ENCODE measurements around the gene RAC3. TPM values are rescaled to one million over a fixed set of nuclear protein-coding genes. Genes with fewer than 3 reads are reported as not detected.

Gene RAC3
- total RNA-seq, 1 experiment from 2014 or later: 22.1 TPM

DNA sequence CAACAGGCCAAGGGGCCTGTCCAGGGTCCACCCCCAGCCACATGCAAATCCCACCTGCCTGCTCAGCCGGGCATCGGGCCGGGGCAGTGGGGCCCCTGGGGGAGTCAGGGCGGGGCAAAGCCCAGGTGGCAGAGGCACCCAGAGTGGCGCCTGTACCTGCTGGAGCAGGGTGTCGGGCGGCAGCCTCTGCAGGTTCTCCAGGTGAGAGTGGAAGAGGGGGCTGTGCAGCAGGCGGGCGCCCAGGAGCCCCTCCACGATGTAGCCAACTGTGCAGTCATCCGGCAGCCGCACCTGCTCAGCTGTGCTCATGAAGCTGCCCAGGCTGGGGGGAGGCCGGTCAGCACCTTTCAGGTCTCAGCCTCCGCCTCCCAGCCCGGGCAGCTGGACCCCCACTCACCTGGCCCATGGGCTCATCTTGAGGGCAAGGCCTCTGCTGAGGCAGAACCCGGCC lies 18.1 kb downstream of the RAC3 start:
- no peak for DNase-seq (ENCODE audit: low read depth)
- in situ Hi-C loops (cut with HindIII; ENCODE audit: low pct_unique_long_range_greater_than_20kb, low sequenced_read_pairs): no loop called here

GRCh38 chr17:82050152-82050760 lies 18.8 kb downstream of the RAC3 start:
- DNase-seq (ENCODE audit: low read depth): no peak
- in situ Hi-C loops (cut with HindIII; ENCODE audit: low pct_unique_long_range_greater_than_20kb, low sequenced_read_pairs): no loop called here

- in situ Hi-C loops (cut with HindIII; ENCODE audit: low pct_unique_long_range_greater_than_20kb, low sequenced_read_pairs): no loop called here
- DNase-seq (ENCODE audit: low read depth): no peak
These were observed 19.5 kb downstream of the RAC3 start for GRCh38 chr17:82050761-82051641.

GRCh38 chr17:82051776-82052637 lies 20.5 kb downstream of the RAC3 start, which contains the start of the genes GPS1 and RFNG:
GPS1 (plus strand) TSS chr17:82051898; CDS start chr17:82051932, 34 bp downstream.
RFNG (minus strand) TSS chr17:82051811; CDS start chr17:82051766, 45 bp downstream.
- DNase-seq (ENCODE audit: low read depth): peak; percentile 42
- in situ Hi-C loops (cut with HindIII; ENCODE audit: low pct_unique_long_range_greater_than_20kb, low sequenced_read_pairs): no loop called here

DNA sequence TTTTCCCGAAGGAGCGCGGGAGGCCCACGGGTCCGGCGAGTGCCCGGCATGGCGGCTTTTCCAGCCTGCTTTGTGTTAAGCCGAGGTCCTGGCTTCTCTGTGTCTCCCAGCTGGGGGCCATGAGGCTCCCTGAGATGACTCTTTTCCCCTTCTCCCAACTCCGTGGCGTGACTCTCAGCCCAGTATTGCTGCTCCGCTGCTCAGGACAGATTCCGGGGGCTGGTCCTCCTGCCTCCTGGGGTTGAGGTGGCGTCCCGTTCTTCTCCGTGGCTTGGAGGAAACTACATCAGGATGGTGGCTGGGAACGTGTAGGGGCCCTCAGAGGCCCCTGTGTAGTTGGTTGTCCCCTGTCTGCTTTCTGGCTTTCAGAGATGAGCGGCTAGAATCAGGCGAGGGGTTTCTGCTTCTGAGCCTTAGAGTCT lies 21.2 kb downstream of the RAC3 start:
- in situ Hi-C loops (cut with HindIII; ENCODE audit: low pct_unique_long_range_greater_than_20kb, low sequenced_read_pairs): no loop called here
- DNase-seq (ENCODE audit: low read depth): no peak

- in situ Hi-C loops (cut with HindIII; ENCODE audit: low pct_unique_long_range_greater_than_20kb, low sequenced_read_pairs): no loop called here
- no peak for DNase-seq (ENCODE audit: low read depth)
These were observed 21.7 kb downstream of the RAC3 start for GRCh38 chr17:82053130-82053529.

DNA sequence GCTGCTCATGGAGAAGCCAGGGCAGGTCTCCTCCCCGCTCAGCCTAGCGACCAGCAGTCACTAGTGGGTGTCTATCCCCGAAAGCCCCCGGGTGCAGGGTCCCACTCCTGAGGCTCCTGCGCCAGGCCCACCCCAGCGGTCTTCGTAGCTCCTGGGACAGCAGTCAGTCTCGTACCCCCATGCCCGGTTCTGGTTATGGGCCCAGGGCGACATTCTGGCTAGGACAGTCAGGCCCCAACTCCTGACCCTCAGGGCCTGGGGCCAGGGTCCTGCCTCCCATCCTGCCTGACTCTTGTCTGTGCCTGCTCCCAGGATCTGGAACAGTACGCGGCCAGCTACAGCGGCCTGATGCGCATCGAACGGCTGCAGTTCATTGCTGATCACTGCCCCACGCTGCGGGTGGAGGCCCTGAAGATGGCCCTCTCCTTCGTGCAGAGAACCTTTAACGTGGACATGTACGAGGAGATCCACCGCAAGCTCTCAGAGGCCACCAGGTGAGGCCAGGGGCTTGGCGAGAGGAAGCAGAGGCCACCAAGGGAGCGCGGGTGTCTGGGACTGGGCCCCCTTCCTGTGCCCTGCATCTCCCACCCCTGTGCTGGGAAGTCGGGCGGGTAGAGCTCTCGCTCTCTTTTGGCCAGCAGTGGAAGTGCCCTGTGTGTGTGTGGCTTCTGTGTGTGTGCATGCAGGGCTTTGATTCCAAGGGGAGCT lies 22.2 kb downstream of the RAC3 start:
- no peak for DNase-seq (ENCODE audit: low read depth)
- in situ Hi-C loops (cut with HindIII; ENCODE audit: low pct_unique_long_range_greater_than_20kb, low sequenced_read_pairs): no loop called here

GRCh38 chr17:82054351-82055022 lies 23.0 kb downstream of the RAC3 start:
- DNase-seq (ENCODE audit: low read depth): no peak
- in situ Hi-C loops (cut with HindIII; ENCODE audit: low pct_unique_long_range_greater_than_20kb, low sequenced_read_pairs): no loop called here

GRCh38 chr17:82055023-82055964 lies 23.8 kb downstream of the RAC3 start:
- in situ Hi-C loops (cut with HindIII; ENCODE audit: low pct_unique_long_range_greater_than_20kb, low sequenced_read_pairs): no loop called here
- no peak for DNase-seq (ENCODE audit: low read depth)

DNA sequence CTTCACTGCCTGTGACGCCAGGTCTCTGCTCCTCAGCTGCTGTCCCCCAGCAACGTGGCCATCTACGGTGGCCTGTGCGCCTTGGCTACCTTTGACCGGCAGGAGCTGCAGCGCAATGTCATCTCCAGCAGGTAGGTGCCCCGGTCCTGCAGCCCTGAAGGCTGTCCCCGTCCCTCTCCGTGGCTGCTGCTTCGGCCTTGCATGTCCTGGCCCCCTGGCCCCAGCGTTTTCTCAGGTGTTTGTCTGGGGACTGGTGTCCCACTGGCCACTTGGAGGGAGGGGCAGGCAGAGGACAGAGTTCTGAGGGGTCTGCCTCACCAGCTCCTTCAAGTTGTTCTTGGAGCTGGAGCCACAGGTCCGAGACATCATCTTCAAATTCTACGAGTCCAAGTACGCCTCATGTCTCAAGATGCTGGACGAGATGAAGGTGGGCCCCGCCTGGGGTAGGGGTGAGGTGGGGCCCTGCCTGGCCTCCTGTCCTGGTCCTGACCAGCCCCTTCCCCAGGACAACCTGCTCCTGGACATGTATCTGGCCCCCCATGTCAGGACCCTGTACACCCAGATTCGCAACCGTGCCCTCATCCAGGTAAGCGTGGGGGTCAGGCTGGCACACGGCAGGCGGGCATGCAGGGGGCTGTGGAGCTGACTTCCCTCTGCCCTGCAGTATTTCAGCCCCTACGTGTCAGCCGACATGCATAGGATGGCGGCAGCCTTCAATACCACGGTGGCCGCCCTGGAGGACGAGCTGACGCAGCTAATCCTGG lies 24.7 kb downstream of the RAC3 start:
- in situ Hi-C loops (cut with HindIII; ENCODE audit: low pct_unique_long_range_greater_than_20kb, low sequenced_read_pairs): no loop called here

DNA sequence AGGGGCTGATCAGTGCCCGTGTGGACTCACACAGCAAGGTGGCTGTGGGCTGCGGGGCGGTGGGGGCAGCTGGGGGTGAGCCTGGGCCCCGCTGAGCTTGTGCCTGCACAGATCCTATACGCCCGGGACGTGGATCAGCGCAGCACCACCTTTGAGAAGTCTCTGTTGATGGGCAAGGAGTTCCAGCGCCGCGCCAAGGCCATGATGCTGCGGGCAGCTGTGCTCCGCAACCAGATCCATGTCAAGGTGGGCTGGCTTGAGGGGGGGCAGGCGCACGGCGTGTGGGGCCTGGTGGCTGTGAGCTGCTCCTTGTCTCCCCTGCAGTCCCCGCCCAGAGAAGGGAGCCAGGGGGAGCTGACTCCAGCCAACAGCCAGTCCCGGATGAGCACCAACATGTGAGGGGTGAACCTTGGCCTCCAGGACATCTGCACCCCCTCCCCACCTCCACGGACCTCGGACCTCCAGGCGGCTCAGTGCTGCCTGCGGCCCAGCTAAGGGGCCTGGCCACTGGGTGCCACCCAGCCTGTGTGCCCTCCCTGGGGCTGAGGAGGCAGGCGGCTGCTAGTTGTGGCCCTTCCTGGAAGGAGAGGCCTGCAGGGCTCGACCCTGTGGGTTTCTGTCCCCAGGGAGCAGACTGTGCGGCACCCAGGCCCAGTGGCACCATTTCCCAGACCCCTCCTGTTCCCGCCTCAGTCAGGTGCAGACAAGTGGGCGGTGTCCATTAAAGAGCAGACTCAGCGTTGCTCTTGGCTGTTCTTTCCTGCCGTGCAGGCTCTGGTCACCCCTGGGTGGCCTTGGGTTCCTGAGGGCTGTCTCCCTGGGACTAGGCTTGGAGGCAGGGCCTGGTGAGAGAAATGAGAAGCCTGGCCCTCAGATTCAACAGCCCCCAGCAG lies 25.5 kb downstream of the RAC3 start:
- no peak for DNase-seq (ENCODE audit: low read depth)
- in situ Hi-C loops (cut with HindIII; ENCODE audit: low pct_unique_long_range_greater_than_20kb, low sequenced_read_pairs): no loop called here

More for the DNA sequence above, 24.7 kb downstream of the RAC3 start:
- DNase-seq (ENCODE audit: low read depth): no peak

DNA sequence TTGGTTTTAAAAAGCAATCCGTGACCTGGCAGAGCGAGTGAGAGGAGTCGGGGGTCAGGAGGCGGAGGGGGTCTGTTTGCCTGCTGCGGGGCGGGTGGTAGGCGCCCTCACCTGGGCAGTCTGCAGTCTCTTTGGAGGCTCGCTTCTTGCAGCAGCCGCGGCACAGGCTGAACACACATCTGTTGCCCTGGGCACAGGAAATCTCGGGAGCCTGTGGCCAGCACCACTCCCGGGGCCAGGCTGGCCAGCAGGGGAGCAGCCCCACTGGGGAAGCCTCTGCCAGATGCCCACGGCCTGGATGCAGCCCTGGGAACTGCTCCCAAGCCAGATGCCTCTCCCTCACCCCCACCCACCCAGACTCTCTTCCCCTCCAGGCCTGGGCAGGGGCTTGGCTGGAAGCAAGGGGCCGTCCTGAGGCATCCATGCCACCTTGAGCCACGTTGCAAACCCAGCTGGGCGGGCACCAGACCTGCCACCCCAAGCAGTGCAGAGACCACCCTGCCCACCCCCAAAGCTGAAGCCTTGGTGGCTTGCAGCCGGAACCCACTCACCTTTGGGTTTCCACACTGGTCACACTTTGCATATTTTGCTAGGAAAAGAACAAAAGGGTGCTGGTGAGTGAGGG lies 26.9 kb downstream of the RAC3 start:
- in situ Hi-C loops (cut with HindIII; ENCODE audit: low pct_unique_long_range_greater_than_20kb, low sequenced_read_pairs): no loop called here
- DNase-seq (ENCODE audit: low read depth): no peak

DNA sequence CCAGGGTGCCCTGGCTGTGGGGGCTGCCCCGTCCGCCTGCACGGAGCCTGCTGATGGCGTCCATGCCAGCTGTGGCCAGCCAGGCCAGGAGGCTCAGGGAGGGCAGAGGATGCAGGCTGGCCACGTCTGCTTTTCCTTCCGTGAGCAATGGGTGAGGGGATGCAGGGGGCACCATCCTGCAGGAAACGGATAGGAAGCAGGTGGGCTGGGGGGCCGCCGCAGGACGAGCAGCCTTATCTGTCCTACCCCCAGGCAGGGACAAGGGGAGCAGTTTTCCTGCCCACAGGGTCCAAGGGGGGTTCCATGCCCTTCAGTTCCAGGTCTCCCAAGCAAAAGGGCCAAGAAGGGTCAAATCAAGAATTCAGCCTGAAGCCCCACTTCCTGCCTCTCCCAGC lies 27.4 kb downstream of the RAC3 start:
- no peak for DNase-seq (ENCODE audit: low read depth)
- in situ Hi-C loops (cut with HindIII; ENCODE audit: low pct_unique_long_range_greater_than_20kb, low sequenced_read_pairs): no loop called here

DNA sequence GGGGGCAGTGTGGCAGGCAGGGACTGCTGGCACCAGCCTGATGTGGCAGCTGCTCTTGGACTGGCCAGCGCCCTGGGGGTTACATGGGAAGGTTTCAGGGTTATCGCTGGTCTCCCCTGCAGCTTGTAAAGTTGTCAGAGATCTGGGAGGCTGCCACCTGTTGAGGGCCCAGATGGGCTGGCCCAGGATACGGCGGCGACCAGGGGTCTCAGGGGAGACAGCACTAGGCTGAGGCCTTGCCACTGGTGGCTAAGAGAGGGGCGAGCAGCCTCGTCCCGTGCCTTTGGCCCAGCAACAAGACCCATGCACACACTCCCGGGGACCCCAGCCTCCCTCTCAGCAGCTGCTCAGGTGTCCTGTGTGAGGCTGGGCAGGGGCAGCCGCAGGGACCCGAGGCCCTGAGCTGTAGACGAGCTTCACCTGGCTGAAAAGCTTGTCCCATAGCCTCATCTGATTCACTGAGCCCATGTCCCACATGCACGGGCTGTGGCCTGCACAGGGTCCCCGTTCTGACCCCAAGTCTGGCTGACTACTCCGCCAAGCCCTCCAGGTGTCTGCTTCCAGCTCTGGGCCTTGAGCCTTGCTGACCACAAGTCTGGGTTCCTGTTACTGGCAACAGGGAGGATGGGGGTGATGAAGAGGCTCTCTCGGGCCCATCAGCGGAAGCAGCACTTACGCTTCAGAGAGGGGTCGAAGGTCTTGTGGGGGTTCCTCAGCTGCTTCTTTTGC lies 28.0 kb downstream of the RAC3 start:
- no peak for DNase-seq (ENCODE audit: low read depth)
- in situ Hi-C loops (cut with HindIII; ENCODE audit: low pct_unique_long_range_greater_than_20kb, low sequenced_read_pairs): no loop called here
